ENCODE measurements around the gene CNTF.

CNTF gene

DNA sequence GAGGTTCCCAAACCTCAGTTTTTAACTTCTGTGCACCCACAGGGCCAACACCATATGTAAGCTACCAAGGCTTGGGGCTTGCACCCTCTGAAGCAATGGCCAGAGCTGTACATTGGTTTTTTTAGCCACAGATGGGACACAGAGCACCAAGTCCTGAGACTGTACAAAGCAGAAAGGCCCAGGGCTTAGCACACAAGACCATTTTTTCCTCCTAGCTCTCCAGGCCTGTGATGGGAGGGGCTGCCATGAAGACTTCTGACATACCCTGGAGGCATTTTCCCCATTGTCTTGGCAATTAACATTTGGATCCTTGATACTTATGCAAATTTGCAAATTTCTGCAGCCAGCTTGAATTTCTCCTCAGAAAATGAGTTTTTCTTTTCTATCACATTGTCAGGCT, 23.4 kb downstream of the CNTF start:
- DNase-seq, result no peak

DNA sequence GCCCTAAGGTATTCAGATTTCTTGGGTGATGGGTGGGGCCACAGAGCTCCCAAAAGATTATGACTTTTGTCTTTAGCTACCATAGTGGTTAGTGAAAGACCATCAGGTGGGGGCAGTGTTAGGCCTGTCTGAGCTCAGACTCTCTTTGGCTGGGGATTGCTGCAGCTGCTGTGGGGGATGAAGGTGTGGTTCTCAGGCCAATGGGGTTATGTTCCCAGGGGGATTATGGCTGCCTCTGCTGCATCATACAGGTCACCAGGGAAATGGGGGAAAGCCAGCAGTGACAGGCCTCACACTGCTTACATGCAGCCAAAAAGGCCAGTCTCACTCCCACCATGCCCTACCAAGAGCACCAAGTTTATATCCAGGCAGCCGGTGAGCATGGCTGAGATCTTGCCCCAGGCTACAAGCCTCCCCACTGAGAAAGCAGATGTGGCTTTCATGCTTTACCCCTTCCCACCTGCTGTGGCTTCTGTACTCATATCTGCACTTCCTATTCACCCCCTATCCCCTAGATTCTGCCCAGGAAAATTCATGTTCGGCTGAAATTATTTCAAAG, 24.8 kb downstream of the CNTF start:
- no peak for DNase-seq

DNA sequence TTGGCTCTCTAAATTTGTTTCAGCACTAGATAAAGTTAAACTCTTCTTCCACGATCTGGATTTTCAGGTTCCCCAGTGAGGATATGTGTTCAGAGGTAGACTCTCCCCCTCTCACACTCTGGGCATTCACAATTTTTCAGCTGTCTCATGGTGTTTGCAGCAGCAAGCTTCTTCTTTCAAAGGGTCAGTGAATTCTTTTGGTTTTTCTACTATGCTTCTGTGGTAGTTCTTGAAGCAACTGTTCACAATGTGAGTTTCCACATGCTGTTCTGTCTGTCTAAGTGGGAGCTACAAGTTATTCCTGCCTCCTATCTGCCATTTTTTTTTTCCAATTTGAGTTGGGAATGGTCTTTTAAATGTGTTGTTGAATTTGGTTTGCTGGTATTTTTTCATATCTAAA, 25.4 kb downstream of the CNTF start:
- DNase-seq, result no peak

DNA sequence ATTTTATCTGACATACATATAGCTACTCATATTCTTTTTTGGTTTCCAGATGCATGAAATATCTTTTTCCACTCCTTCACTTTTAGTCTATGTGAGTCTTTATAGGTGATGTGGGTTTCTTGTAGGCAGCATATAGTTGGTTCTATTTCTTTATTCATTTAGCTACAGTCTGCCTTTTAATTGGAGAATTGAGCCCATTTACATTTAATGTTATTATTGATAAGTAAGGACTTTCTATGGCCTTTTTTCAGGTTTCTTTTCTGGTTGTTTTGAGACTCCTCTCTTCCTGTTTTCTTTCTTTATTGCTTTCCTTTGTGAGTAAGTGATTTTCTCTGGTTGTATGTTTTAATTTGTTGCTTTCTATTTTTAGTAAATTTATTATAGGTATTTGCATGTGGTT, 27.2 kb downstream of the CNTF start:
- no peak for DNase-seq

DNA sequence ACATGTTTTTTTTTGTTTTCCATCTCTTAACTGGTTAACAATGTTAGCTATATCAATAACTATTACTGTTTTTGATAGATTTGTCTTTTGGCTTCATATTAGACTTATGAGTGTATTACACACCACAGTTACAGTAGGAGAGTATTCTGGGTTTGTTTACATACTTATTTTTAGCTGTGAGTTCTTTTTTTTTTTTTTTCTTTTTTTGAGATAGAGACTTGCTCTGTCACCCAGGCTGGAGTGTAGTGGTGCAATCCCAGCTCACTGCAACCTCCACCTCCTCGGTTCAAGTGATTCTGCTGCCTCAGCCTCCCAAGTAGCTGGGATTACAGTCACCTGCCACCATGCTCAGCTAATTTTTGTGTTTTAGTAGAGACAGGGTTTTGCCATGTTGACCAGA, 28.0 kb downstream of the CNTF start:
- no peak for DNase-seq

DNA sequence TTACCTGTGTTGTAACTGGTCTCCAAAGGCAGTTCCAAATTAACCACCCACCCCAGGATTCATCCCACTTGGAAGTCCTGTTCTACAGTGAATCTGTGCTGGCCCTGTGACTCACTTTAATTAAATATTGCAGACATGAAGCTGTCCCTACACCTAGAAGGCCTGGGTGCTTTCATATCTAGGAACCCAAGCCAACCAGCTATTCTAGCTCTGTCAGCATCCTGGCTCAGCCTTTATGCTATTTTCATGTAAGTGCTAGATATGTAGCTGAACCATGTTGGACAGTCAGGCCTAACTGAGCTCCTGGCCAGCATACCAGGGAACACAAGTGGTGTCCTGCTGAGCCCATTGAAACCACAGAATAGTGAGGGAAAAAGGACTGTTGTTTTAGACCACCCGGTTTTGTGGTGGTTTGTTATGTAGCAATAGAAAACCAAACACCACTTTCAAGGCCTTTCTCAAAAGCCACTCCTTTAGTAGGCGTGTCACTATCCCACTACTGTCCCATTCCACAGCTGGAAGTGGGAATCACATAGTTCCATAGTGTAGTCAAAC, 30.3 kb downstream of the CNTF start:
- no peak for DNase-seq

DNA sequence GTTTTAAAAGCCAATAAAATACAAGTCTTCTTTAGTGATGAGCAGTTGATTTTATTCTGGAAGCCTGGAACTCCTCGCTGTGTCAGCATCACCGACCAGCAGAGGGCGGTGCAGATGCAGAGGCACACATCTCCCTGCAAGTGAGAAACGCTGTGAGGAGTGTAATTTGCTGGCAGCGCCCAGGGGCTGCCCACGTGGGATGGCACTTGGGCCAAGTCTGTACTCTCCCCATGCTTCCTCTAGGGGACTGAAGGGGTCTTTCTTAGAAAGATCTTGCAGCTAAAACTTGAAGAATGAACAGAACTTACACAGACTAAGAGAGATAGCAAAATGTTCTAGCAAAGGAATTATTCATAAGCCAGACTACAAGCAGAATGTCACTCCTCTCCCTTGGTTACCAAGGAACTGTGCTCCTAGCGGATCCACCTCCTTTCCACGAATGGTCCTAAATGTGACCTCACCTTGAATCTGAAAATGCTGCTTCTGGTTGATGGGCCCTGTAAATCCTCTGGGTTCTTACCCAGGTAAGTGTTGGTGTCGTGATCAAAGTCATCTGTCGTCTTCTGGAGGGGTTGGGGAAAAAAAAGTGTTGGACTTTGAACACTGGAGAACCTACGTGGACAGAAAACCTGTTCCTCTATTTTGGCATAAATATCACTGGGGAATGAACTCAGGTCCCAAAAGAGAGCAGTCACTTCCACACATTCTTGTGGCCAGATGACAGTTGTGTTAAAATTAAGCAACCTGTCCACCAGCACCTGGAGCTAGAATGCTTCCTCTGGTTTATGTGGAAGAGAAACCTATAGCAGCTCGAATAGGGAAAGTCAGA, 31.8 kb downstream of the CNTF start:
- peak; percentile 92 for DNase-seq

DNA sequence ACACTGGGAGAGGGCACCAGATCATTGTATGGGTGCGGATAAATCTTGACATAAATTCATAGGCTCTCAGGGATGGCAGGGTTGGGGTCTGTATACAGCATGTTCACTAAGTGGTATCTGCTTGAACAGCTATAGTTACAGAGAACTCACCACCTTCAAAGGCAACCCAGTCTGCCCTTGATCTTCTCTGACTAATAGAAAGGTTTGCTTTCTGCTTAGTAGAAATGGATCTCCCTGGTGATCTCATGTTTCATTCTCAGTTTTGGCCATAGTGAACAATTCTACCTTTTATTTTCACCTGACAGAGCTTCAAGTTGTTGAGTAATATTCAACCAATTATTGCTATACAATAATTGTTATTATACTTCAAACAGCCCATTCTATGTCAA, 32.4 kb downstream of the CNTF start:
- no peak for DNase-seq

DNA sequence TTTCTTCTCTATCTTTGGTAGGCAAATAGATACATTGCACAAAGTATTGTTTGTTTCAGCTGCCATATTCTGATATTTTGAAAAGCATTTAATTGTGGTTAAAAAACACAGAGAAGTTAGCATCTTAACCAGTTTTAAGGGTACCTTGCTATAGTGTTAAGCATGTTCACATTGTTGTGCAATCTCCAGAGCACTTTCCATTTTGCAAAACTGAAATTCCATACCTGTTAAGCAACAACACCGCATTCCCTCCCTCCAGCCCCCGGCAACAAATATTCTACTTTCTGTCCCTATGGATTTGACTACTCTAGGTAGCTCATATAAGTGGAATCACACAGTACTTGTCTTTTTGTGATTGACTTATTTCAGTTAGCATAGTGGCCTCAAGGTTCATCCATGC, 33.9 kb downstream of the CNTF start:
- DNase-seq, result no peak

DNA sequence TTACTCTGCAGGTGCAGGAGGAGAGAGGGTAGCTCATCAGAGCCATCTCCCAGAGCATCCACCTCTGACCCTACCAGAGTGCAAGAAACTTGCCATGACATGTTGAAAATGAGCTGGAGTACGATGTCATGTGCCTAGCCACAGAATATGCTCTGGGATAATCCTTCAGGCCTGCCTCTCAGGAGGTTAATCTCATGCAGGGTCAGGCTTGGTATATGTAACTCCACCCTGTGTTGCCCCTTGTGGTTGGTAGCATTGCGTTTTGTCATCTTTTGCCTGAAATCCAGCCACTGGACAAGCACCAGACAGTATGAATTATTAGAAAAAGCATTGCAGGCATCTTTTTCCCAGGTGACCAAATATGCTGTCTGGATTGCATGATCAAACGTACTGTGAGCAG, 36.2 kb downstream of the CNTF start:
- no peak for DNase-seq

DNA sequence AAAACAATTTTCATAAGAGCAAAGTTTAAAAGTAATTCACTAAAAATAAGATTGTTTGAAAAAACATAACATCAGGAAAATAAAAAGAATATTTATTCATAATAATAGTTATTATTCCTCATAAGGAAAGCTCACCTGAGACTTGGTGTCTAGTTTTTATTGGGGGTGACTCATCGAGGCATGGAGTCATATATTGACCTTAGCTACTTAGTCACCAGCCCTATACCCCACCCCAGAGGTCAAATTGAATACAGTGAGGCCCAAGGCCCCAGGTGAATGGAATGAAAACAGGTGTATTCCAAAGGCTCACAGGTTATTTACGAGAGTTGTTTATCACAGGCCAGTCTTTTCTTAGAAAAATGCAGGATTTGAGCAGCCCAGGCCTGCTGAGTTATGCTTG, 36.9 kb downstream of the CNTF start:
- no peak for DNase-seq

DNA sequence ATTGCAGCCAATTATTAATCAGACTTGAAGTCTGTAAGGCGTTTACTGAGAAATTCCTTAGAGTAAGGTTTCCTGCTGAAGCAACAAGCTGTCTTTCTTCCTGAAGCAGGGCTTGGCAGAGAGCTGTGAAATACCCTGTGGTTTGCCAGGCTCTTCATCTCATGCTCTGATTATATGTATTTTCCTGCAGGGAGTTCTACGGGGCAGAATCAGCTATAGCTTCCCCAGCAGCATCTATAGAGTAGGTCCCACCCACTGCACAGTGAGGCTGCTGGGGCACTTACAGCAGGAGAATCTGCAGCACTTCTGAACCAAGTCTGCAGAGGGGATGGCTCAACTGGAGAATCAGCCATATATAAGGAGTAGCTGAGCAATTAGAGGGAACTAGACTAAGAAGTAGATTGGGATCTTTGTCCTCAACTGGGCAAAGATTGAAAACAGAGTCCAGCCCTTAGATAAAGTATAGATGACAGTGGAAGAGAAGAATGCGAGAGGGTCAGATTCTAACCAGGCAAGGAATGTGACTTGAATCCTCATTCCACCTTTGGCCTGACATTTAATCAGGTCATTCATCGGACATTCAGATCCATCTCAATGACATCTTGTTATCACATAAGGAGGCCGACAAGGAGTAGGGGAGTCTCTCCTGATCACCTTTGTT, 37.6 kb downstream of the CNTF start:
- DNase-seq, result no peak

DNA sequence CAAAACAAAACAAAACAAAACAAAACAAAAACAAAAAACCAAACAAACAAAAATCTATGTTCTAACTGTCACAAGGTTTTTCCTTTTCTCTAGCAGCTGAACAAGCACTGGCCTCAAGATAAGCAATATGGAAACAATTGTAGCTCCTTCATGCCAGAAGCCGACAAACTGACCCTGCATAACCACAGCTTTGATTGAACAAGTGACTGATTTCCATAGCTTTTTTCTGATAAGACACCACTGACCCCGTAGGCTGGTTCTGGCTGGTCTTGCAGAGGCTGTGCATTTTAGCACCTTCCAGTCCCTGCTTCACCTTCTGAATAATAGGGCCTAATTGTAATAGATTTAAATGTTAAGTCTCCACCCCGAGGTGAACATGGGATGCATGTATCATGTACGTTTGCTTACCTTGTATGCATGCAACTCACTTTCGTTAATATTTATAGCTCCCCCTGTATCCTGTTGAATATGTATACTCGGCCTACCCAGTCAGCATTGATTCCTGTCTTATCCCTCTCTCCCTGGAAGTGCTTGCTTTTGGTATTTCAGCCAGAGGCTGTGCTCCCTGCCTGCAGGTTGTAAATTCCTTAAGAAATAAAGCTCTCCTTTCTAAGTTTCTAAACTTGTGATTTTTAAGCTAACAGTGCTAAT, 49.6 kb downstream of the CNTF start:
- no peak for DNase-seq

DNA sequence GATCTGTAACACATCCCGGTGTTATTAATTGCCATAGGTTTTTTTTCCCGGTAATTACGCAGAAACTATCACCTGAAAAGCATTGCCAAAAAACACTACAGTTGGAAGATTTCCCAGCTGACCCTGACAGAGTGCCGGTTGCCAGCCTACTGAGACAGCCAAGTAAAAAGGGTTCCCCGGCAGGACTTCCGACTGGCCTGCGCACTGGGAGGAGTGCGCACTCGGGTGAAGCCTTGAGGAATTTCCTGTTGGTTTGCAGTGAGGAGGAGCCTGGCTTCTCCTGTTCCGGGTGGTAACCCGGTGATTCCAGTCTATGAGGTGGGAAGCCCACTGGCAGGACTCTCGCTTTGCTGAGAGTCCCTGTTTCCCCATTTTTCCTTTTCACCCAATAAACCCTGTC, 52.1 kb downstream of the CNTF start:
- no peak for DNase-seq

All from hematopoietic multipotent progenitor cell treated with erythropoietin and hydrocortisone succinate and interleukin-3 and kit ligand, for 6 days (in vitro differentiated cells).